HL-60 (cell line): ENCODE results near the gene KAZN.

ENCODE experiments used
- DNase-seq, 2 experiments: peaks; one replicate each; pipeline ENCODE4 v3.0.0-alpha.2; 2010 to 2020; ENCODE audit warnings: low read depth in 1 of 2, low spot score in 1 of 2
- H3K27ac ChIP-seq: fragments of 250-450 bp; sonication (Bioruptor Pico); replicated peaks from 2 replicates; pipeline ENCODE4 v1.5.1; 2020; ENCODE audit warnings: mild to moderate bottlenecking, moderate library complexity
- H3K27me3 ChIP-seq: fragments of 250-450 bp; sonication (Bioruptor Pico); 2 replicates; pipeline ENCODE4 v1.5.1; 2021; ENCODE audit warnings: mild to moderate bottlenecking, moderate library complexity; ENCODE audit not compliant: insufficient read depth, poor library complexity, severe bottlenecking
- H3K4me3 ChIP-seq: replicated peaks from 2 replicates; pipeline ENCODE4 v1.5.1; 2011; ENCODE audit warnings: mild to moderate bottlenecking, control low read depth, low read length; ENCODE audit not compliant: insufficient read depth
- CTCF ChIP-seq: IDR thresholded peaks from one replicate; pipeline ENCODE4 v1.5.1; 2011; ENCODE audit warnings: low read length, control low read depth, inconsistent platforms; ENCODE audit not compliant: insufficient read depth
- GABPA ChIP-seq: IDR thresholded peaks from 2 replicates; pipeline ENCODE4 v1.6.1; 2012; ENCODE audit warnings: low read depth
- POLR2AphosphoS5 ChIP-seq: IDR thresholded peaks from 2 replicates; pipeline ENCODE4 v1.6.1; 2012; ENCODE audit warnings: low read depth
- REST ChIP-seq: IDR thresholded peaks from 2 replicates; pipeline ENCODE4 v1.6.1; 2012; ENCODE audit warnings: low read depth; ENCODE audit not compliant: insufficient replicate concordance
- SPI1 ChIP-seq: IDR thresholded peaks from 2 replicates; pipeline ENCODE4 v1.6.1; 2012; ENCODE audit warnings: low read depth, mild to moderate bottlenecking, borderline replicate concordance
- long read RNA-seq: library from polyadenylated mRNA; unstranded; transcript quantifications from one replicate; pipeline ENCODE4 v2.0.0, GENCODE V29; 2020

The KAZN gene
- long read RNA-seq, partial matches to known transcripts: 0 of 10 reads
- long read RNA-seq, other reads (novel, unspliced or antisense): 10 of 10 reads

- Histone ChIP-seq H3K27ac (no peak within 1 kb of the TSS), H3K4me3 (no peak within 1 kb of the TSS), H3K27me3 (peaks cover 29% of the 10 kb centered on the region)
- no peak for TF ChIP-seq SPI1
- TF ChIP-seq REST: no peak
- no peak for TF ChIP-seq GABPA
- no peak for DNase-seq
These were observed at the start of gene KAZN for GRCh38 chr1:14598498-14599182. KAZN (plus strand) TSS chr1:14598685.

GRCh38 chr1:14549897-14550620 is 48.4 kb upstream of the KAZN start:
- DNase-seq: no peak
- no peaks in the 10 kb centered on the region for H3K27me3 ChIP-seq
- no peak overlapping the region for H3K4me3 ChIP-seq
- H3K27ac ChIP-seq: no peak overlapping the region
- TF ChIP-seq REST (no peak), GABPA (no peak), POLR2AphosphoS5 (no peak), SPI1 (no peak), CTCF (no peak)

- H3K27me3 ChIP-seq: no peaks in the 10 kb centered on the region
- no peak overlapping the region for H3K4me3 ChIP-seq
- no peak for DNase-seq
- H3K27ac ChIP-seq: no peak overlapping the region
- no peak for TF ChIP-seq GABPA
- no peak for TF ChIP-seq POLR2AphosphoS5
- no peak for TF ChIP-seq REST
- no peak for TF ChIP-seq SPI1
These were observed 47.1 kb upstream of the KAZN start for GRCh38 chr1:14551386-14551785.
